ENCODE data around the gene LAMA3.

LAMA3 gene

GRCh38 chr18:24003903-24004640, 314.8 kb downstream of the LAMA3 start:
- POLR2A ChIA-PET = interaction anchor here (0.5 to 0.9 kb wide), 2 partner anchors 135 to 1307 kb away, joined by 3 to 5 read pairs; partner anchors contain the start of gene CABYR
- H3K36me3 ChIP-seq (ENCODE audit: control insufficient read depth in 2 of 2, insufficient read depth in 1 of 2, low read length in 2 of 2) = no peaks in the 10 kb centered on the region
- H3K27ac ChIP-seq (ENCODE audit: extremely low read depth, low read depth, low read length) = no peak overlapping the region
- H3K4me1 ChIP-seq (ENCODE audit: control insufficient read depth, insufficient read depth, low read length) = no peaks in the 10 kb centered on the region; the same call in 1 of the 2 replicates
- no peak overlapping the region for H3K4me3 ChIP-seq (ENCODE audit: low read depth, low read length)
- CTCF ChIA-PET = interaction anchor here (0.7 kb wide), 3 partner anchors 73 to 592 kb away, joined by 3 to 4 read pairs (median 3); no protein-coding TSS in a partner anchor
- TF ChIP-seq ZBTB8A (tag by site-specific recombination; IDR thresholded peaks at IDR 0.05) (no peak), ZNF544 (tag by site-specific recombination; IDR thresholded peaks at IDR 0.05) (no peak), ZNF274 (IDR thresholded peaks at IDR 0.05; ENCODE audit: low read length) (no peak), ZNF274 (tag by site-specific recombination; IDR thresholded peaks at IDR 0.05; ENCODE audit: borderline replicate concordance) (no peak), ZNF549 (tag by site-specific recombination; IDR thresholded peaks at IDR 0.05) (no peak), ZNF366 (tag by site-specific recombination; conservative IDR thresholded peaks at IDR 0.05) (no peak), ZNF76 (tag by site-specific recombination; IDR thresholded peaks at IDR 0.05; ENCODE audit: borderline replicate concordance, low read depth) (no peak), ZNF670 (tag by site-specific recombination; IDR thresholded peaks at IDR 0.05; ENCODE audit: low read depth) (no peak), OVOL3 (tag by site-specific recombination; IDR thresholded peaks at IDR 0.05) (no peak), ZNF621 (tag by site-specific recombination; IDR thresholded peaks at IDR 0.05) (no peak), ZNF133 (tag by site-specific recombination; IDR thresholded peaks at IDR 0.05) (no peak), ZBTB17 (tag by site-specific recombination; IDR thresholded peaks at IDR 0.05) (no peak), ZNF704 (tag by site-specific recombination; IDR thresholded peaks at IDR 0.05) (no peak), ZSCAN30 (tag by site-specific recombination; IDR thresholded peaks at IDR 0.05) (no peak), PRDM2 (tag by site-specific recombination; IDR thresholded peaks at IDR 0.05; ENCODE audit: borderline replicate concordance) (no peak), ZFP3 (tag by site-specific recombination; IDR thresholded peaks at IDR 0.05; ENCODE audit: low read depth) (no peak)
- TF ChIP-seq, protein P1, sequence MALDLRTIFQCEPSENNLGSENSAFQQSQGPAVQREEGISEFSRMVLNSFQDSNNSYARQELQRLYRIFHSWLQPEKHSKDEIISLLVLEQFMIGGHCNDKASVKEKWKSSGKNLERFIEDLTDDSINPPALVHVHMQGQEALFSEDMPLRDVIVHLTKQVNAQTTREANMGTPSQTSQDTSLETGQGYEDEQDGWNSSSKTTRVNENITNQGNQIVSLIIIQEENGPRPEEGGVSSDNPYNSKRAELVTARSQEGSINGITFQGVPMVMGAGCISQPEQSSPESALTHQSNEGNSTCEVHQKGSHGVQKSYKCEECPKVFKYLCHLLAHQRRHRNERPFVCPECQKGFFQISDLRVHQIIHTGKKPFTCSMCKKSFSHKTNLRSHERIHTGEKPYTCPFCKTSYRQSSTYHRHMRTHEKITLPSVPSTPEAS (tag by site-specific recombination; IDR thresholded peaks at IDR 0.05) = no peak
- TF ChIP-seq, protein P2, sequence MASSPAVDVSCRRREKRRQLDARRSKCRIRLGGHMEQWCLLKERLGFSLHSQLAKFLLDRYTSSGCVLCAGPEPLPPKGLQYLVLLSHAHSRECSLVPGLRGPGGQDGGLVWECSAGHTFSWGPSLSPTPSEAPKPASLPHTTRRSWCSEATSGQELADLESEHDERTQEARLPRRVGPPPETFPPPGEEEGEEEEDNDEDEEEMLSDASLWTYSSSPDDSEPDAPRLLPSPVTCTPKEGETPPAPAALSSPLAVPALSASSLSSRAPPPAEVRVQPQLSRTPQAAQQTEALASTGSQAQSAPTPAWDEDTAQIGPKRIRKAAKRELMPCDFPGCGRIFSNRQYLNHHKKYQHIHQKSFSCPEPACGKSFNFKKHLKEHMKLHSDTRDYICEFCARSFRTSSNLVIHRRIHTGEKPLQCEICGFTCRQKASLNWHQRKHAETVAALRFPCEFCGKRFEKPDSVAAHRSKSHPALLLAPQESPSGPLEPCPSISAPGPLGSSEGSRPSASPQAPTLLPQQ (tag by site-specific recombination; IDR thresholded peaks at IDR 0.05) = no peak
- no peaks in the 10 kb centered on the region for H3K9me3 ChIP-seq (ENCODE audit: control insufficient read depth, insufficient read depth, low read depth, low read length)
